Head of caudate nucleus (tissue), 42 donors: Measurements from ENCODE around the gene GABRB3.

Source experiments
- DNase-seq, 42 donors: peaks; one replicate each; pipeline versions ENCODE4 v3.0.0 to v3.0.0-alpha.2; 2020 to 2021; ENCODE audit warnings: mixed read lengths in 7 of 42
- intact Hi-C: fragments of 100-400 bp; cut with DNase I; formaldehyde crosslinking; loops from one replicate; pipeline ENCODE4 v1.15.0; 2022

Gene GABRB3

GRCh38 chr15:26772154-26773066 lies at the start of gene GABRB3:
GABRB3 (minus strand) TSS chr15:26773066.
- DNase-seq: peak in 16 of 42 donors; percentile 14 to 48 (median 23)
- intact Hi-C loops: no loop called here

GRCh38 chr15:26807517-26808427 lies 34.9 kb upstream of the GABRB3 start:
- intact Hi-C loops: no loop called here
- no peak for DNase-seq

GRCh38 chr15:26806574-26806973 lies 33.7 kb upstream of the GABRB3 start:
- no peak for DNase-seq
- intact Hi-C loops: no loop called here

- DNase-seq: no peak
- intact Hi-C loops: no loop called here
Observed at GRCh38 chr15:26806151-26806550, 33.3 kb upstream of the GABRB3 start.

- peak in 26 of 42 donors; percentile 4 to 80 (median 32) for DNase-seq
- intact Hi-C loops: no loop called here
Observed at GRCh38 chr15:26805470-26805869, 32.6 kb upstream of the GABRB3 start.

- intact Hi-C loops: no loop called here
- DNase-seq: no peak
Observed at GRCh38 chr15:26804063-26804804, 31.4 kb upstream of the GABRB3 start.

GRCh38 chr15:26790118-26790517 lies 17.3 kb upstream of the GABRB3 start:
- intact Hi-C loops: no loop called here
- DNase-seq: no peak

GRCh38 chr15:26781816-26782215 lies 8.9 kb upstream of the GABRB3 start:
- intact Hi-C loops: no loop called here
- DNase-seq: no peak

- intact Hi-C loops: no loop called here
- DNase-seq: no peak
Observed at GRCh38 chr15:26773917-26774316, 1.1 kb upstream of the GABRB3 start.

- DNase-seq: peak in 39 of 42 donors; percentile 37 to 85 (median 65)
- intact Hi-C loops: no loop called here
Observed at GRCh38 chr15:26773067-26773877, 406 bp upstream of the GABRB3 start.

GRCh38 chr15:26771578-26772153 lies 1.2 kb downstream of the GABRB3 start:
- DNase-seq: peak in 41 of 42 donors; percentile 33 to 88 (median 68)
- intact Hi-C loops: no loop called here

GRCh38 chr15:26771168-26771567 lies 1.7 kb downstream of the GABRB3 start:
- DNase-seq: peak in 22 of 42 donors; percentile 13 to 76 (median 44)
- intact Hi-C loops: no loop called here

GRCh38 chr15:26767169-26767670 lies 5.6 kb downstream of the GABRB3 start:
- intact Hi-C loops: no loop called here
- DNase-seq: peak in 10 of 42 donors; percentile 16 to 53 (median 27)

- intact Hi-C loops: no loop called here
- DNase-seq: no peak
Observed at GRCh38 chr15:26766262-26766661, 6.6 kb downstream of the GABRB3 start.

- no peak for DNase-seq
- intact Hi-C loops: no loop called here
Observed at GRCh38 chr15:26759986-26760385, 12.9 kb downstream of the GABRB3 start.

- intact Hi-C loops: no loop called here
Observed at GRCh38 chr15:26758079-26758478, 14.8 kb downstream of the GABRB3 start.

GRCh38 chr15:26757141-26757540 lies 15.7 kb downstream of the GABRB3 start:
- intact Hi-C loops: no loop called here
- DNase-seq: no peak

More at GRCh38 chr15:26758079-26758478, 14.8 kb downstream of the GABRB3 start:
- DNase-seq: no peak

GRCh38 chr15:26744894-26745293 lies 28.0 kb downstream of the GABRB3 start:
- intact Hi-C loops: no loop called here

More at GRCh38 chr15:26744894-26745293, 28.0 kb downstream of the GABRB3 start:
- no peak for DNase-seq
